ENCODE data around the gene CORO2B.
"Not testable (repeated sequence)": the region's sequence is repeated elsewhere in the genome, so short reads cannot be mapped to it uniquely, and the experiment has no call there.

The CORO2B gene

DNA sequence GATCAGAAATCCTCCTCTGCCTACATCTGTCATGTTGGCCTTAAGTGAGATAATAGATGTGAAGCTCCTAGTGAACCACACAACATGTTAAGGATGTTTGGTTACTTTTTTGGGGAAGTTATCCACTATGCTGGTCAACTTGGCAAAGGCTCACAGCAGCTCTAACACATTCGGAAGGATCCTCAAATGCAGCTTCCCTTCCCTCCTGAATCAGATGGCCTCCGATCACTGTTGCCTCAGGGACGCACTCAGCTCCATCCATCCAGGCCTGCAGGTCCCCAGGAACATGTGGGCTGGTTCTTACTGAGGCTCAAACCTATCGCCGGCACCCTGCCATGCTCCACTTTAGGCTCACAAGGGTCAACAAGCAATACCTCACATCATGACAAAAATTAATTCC is 67.9 kb downstream of the CORO2B start:
- DNase-seq (ENCODE audit: low spot score), result no peak

GRCh38 chr15:68647361-68647760 is 68.6 kb downstream of the CORO2B start:
- DNase-seq (ENCODE audit: low spot score), result not testable (repeated sequence)

DNA sequence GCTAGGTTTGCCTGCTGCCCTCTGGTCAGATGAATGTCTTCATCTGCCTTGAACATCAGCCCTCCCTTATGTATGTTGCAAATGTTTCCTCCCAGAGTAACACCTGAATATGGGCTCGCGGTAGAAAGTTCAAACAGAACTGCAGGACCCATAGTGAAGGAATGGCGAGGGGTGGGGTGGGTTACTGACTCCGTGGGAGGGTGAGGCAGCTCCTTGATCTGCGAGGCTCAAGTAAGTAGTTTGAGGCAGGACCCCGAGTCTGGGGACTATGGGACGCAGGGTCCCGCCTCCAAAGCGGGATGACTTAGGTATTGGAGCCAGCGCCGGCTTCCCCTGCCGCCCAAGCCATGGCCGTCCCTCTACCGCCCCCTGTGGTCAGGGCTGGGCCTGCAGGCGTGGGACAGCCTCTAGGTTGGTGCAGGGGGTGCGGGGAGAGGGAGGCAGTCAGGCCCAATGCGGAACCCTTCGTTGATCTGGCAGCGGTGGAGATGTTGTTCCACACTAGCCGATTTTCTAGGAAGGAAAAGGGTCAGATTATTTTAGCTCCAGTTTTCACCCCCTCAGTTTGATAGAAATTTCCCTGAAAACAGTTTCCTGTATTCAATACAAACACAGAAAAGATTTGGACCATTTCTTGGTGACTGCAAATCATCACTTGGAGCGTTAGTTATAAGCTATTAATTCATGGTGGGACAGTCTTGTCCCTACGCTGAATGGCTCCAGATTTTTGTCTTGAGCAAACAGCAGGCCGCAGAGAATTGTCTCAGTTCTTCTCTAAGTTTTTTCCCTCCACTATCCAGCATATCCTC is 72.3 kb downstream of the CORO2B start:
- DNase-seq (ENCODE audit: low spot score), result no peak

GRCh38 chr15:68651916-68652525 is 73.2 kb downstream of the CORO2B start:
- no peak for DNase-seq (ENCODE audit: low spot score)

DNA sequence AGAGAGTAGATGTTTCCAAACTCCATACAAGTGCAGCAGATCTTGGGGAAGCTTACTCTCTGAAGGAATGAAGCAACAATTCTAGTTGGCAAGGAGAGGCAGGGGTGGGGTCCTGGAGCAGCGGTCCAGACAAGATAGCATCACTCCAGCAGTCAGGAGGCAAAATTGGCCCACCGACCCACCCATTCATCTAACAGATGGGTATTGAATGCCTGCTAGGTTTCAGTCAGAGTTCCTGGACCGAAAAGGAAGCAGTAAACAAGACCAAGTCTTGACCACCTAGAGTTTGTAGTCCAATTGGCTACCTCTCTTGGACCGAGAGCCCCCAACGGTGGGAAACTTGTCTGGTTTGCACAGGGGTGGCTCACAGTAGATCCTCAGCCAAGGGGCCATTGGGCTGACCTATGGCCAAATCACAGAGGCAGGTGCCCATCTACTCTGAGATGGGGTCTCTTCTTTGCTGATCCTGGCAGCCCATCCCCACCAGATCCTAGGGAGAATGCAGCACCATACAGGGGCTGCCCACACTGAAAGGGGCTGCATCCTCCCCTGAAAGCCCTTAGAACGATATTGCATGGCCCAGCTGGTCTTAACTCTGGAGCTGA is 74.3 kb downstream of the CORO2B start:
- DNase-seq (ENCODE audit: low spot score), result no peak

DNA sequence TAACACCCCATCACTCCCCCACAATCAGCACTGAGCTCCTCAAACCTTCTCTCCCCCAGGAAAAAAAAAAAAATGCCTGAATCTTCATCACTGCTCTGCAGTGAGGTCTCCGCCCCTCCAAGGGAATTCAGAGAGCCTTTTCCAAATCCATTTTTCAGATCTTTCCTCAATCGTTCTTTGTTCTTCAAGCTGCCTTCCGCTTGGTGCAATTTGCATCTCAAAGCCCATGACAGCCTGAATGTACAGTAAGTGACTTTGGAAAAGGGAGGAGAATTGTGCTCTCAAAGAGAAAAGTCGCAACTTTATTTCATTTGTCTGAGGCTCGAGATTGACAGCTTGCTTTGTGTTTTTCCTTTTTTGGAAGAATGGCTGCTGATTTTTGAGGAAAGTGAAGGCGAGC is 75.0 kb downstream of the CORO2B start:
- DNase-seq (ENCODE audit: low spot score), result peak; percentile 52

- DNase-seq (ENCODE audit: low spot score), result no peak
Observed at GRCh38 chr15:68654786-68655560, 76.2 kb downstream of the CORO2B start.

GRCh38 chr15:68655686-68656437 is 77.1 kb downstream of the CORO2B start:
- peak; percentile 48 for DNase-seq (ENCODE audit: low spot score)

- no peak for DNase-seq (ENCODE audit: low spot score)
Observed at GRCh38 chr15:68656438-68656739, 77.6 kb downstream of the CORO2B start.

GRCh38 chr15:68658151-68658550 is 79.4 kb downstream of the CORO2B start:
- no peak for DNase-seq (ENCODE audit: low spot score)

DNA sequence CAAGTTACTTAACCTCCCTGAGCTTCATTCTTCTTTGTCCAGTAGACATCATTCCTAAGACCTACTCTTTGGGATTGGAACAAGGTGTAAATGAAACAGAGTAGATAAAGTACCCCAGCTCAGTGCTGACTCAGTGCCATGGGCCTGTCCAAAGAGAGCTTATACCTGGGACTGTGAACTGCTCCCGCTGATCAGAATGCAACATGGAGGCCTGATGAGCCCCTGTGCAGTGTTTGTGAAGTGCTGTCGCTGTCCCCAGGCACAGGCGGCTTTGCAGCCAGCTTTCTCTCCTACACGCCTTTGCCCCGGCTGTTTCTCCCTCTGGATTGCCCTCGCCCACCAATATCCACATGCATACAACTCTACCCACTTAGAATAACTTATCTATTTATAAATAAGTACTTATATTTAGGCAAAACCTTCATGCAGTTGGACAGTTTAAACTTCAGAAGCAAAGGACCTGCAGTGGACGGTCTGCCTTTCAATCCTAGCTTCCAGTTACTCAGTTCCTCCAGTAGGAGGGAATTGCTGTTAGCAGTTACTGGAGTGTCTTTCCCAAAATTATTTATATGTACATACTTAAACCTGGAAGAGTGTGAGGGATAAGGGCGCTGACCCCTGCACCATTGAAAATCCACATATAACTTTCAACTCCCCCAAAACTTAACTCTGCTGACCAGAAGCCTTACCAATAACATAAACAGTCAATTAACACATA is 80.0 kb downstream of the CORO2B start:
- no peak for DNase-seq (ENCODE audit: low spot score)

DNA sequence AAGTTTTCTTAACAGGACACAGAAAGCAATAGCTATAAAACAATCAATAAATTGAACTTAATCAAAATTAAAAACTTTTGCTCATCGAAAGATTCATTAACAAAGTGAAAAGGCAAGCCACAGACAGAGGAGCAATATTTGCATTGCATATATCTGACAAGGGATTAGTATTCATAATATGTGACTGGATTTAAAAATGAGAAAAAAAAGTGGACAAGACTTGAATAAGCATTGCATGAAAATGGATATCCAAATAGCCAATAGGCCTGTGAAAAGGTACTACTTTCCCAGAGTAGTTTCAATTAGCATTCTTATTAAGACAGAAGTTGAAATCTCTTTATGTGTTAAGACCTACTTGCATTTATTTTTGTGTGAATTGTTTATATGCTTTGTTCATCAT is 84.7 kb downstream of the CORO2B start:
- no peak for DNase-seq (ENCODE audit: low spot score)

DNA sequence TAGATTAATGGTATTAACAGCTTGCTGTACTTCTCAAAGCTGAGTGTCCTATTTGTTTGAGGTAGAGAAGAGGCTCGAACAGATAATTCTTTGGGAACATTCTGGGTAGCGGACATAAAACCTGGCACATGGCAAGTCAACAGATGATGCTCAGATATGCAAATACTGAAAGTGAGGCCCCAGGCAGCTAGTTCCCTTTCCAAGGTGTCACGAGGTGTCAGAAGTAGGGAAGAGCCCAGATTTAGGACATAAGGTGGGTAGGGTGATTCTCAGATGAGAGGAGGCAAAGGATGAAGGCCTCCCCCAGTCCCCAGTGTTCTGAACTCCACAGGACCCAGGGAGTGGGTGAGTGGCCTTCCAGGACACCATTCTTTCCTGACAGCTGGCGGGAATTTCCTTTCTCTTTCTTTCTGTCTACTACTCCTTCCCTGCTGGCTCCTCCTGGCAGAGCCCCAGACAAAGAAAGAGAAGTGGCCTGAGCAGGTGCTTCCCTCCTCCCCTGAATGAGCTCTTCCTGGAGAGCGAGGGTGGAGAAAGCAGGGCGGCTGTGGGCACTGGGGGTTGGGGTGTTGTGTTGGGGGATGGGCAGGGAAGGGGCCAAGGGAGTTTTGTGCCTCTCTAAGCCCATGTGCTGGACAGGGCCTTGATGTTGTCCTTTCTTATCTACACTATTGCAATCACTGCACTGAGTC is 87.5 kb downstream of the CORO2B start:
- no peak for DNase-seq (ENCODE audit: low spot score)

DNA sequence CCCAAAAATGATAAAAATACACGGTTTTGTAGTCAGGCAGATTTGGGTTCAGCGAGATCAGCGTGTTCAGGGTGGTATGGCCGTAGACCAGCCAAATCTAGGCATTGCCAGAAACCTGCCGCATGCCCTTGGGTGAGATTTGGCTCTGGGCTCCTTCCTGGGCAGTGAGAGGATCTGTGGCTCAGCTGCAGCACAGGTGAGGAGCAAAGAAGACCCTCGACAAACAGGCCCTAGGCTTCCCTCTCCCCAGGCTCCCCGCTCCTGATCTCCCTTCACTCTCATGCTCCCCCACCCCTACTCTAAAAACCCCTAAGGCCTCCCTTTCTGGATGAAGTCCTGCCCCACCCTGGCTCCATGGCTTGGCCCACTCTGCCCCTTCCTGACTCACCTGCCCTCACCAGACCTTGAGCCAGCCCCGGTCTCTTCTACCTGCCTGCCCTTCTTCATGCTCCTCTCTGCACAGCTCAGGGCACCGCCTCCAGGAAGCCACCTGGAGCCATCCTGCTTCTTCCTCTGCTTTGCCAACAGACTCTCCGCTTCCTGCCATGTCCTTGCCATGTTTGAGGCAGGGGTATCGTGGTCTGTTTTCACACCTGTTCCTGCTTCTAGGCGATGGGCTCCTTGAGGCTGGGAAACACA is 88.1 kb downstream of the CORO2B start:
- DNase-seq (ENCODE audit: low spot score), result no peak

- no peak for DNase-seq (ENCODE audit: low spot score)
Observed at GRCh38 chr15:68667800-68668625, 89.2 kb downstream of the CORO2B start.

DNA sequence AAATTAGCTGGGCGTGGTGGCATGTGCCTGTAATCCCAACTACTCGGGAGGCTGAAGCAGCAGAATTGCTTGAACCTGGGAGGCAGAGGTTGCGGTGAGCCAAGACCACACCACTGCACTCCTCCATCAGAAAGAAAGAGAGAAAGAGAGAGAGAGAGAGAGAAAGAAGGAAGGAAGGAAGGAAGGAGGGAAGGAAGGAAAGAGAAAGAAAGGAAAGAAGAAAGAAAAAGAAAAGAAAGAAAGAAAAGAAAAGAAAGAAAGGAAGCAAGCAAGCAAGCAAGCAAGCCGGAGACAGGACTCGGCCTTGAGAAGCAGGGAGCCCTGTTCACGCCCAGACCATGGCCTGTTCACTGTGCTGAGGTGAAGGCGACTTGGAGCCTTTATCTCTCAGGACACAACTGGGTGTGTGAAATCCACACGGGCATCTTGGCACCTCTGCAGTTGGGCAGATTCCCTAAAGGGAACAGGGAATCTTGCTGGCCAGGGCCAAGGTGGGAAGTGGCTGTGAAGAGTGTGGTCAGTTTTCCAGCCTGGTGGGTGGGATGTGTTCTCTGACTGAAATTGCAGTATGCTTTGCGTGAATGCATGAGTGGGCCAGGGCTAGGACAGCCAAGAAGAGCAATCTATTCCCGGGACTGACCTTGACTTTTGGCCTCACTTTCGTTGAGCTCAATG is 90.3 kb downstream of the CORO2B start:
- DNase-seq (ENCODE audit: low spot score), result no peak

DNA sequence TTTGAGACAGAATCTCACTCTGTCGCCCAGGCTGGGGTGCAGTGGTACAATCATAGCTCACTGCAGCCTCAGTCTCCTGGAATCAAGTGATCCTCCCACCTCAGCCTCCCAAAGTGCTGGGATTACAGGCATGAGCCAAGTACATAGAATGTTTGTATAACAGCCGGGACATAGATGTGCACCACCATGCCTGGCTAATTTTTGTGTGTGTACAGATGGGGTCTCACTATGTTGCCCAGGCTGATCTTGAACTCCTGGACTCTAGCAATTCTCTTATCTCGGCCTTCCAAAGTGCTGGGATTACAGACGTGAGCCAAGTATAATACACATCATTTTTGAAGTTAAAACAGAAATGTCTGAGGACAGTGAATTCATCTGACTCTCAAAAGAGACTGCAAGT is 93.5 kb downstream of the CORO2B start:
- DNase-seq (ENCODE audit: low spot score), result no peak

DNA sequence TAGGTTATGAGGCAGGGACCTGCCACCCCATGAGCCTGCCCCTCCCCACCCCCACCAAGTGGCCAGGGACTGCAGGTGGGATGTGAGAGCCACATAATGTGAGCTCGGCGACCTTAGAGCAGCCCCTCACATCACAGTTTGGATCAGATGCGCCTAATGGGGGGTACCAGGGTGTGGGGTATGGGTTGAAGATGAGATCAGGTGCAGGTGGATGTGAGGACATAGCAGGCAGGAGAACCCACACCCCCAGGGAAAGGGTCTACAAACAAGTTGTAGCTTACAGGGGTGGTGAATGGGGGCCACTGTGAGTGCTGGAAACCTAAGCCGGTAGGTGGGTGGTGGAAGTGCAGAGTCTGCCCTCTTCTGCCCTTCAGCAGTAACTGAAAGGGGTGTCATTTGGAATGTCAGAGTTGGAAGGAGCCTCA is 94.0 kb downstream of the CORO2B start:
- DNase-seq (ENCODE audit: low spot score), result no peak

- DNase-seq (ENCODE audit: low spot score), result no peak
Observed at GRCh38 chr15:68674975-68675374, 96.2 kb downstream of the CORO2B start.
